ENCODE results near the gene COL23A1. TPM values are rescaled to one million over a fixed set of nuclear protein-coding genes. Genes with fewer than 3 reads are reported as not detected.
A peak's percentile ranks its signal among the peaks of the same experiment; 100 is the strongest.

COL23A1 gene
- total and polyA plus RNA-seq, 2 of the 13 experiments (the other 11 are each of a cell fraction or from before 2014, with no cell fraction given), result not detected

DNA sequence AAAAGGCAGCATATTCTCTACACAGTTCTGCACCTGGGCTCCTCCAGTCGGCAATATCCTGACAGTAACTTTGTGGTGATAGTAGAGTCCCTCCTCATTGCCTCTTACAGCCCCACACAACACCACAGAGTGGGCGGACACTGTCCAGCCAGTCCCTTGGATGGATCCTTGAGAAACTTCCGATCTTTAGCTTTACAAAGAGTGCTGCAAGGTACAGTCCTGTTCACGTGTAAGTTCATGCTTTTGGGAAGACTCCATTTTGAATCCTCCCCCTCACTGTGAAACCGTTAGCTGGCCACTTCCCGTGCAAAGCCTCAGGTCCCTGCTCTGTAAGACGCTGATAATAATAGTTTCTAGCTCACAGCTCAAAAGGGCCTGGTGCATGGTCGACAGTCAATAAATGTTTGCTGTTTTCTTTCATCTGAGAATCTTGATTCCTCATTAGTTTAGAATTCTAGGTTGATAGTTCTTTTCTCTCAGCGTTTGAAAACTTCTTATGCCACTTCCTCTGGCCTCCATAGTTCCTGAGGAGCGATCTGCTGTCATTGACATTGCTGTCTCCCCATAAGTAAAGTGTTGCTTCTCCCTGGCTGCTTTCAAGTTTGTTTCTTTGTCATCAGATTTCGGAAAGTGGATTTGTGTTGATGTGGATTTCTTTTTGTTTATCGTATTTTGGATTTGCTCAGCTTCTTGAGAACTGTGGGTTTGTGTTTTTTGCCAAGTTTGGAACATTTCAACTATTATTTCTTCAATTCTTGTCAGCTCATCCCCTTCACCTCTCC lies 82.9 kb downstream of the COL23A1 start:
- no peaks in the 10 kb centered on the region for H3K36me3 ChIP-seq (replicated peaks in 1 of 2; ENCODE audit: control insufficient read depth in 1 of 2, insufficient read depth in 2 of 2, low read length in 2 of 2)
- ChIA-PET POLR2A (no interaction called here), CTCF (ENCODE audit: low intra/inter-chr PET ratio, low total read pairs) (no interaction called here)
- H4K20me1 ChIP-seq (ENCODE audit: insufficient read depth, low read length), result no peaks in the 10 kb centered on the region
- no peak for DNase-seq (ENCODE audit: low spot score)
- intact Hi-C loops (cut with micrococcal nuclease; ENCODE audit: unreplicated experiment) (no loop called here), in situ Hi-C loops (cut with HindIII; ENCODE audit: extremely low pct_ligation_motif_present, low pct_unique_long_range_greater_than_20kb) (no loop called here)
- no peak overlapping the region for H3K27ac ChIP-seq (ENCODE audit: extremely low read length, insufficient read depth, low read length)
- H3K4me2 ChIP-seq (ENCODE audit: low read depth, low read length), result no peak overlapping the region
- ATAC-seq, result no peak
- BruUV-seq (replicated peaks), result no TSS peak
- H3K4me3 ChIP-seq (replicated peaks in 1 of 3; ENCODE audit: insufficient read depth in 1 of 3, low read depth in 2 of 3, low read length in 3 of 3), result no peak overlapping the region
- FAIRE-seq, result no peak
- 7% methylated on average over 10 of the region's 12 CpGs for WGBS (ENCODE audit: low lambda C conversion rate)
- H3K9me3 ChIP-seq (ENCODE audit: low read length), result no peaks in the 10 kb centered on the region
- H3K79me2 ChIP-seq (ENCODE audit: insufficient read depth, low read length), result no peaks in the 10 kb centered on the region
- TF ChIP-seq RBAK (CRISPR knock-in tag; IDR thresholded peaks at IDR 0.05), result no peak
- peak; percentile 94 for TF ChIP-seq ZNF317 (CRISPR knock-in tag; IDR thresholded peaks at IDR 0.05)
- no peak overlapping the region for H3K9ac ChIP-seq (ENCODE audit: insufficient read depth, low read depth, low read length)
- no peak overlapping the region for H2AFZ ChIP-seq (ENCODE audit: low read length)
- peaks cover 0 to 28% of the 10 kb centered on the region in 2 experiments; a peak in 2 of 5 replicates for H3K27me3 ChIP-seq (ENCODE audit: control insufficient read depth in 1 of 2, insufficient read depth in 2 of 2, low read length in 2 of 2)
- H3K4me1 ChIP-seq (ENCODE audit: insufficient read depth, low read length), result no peaks in the 10 kb centered on the region

DNA sequence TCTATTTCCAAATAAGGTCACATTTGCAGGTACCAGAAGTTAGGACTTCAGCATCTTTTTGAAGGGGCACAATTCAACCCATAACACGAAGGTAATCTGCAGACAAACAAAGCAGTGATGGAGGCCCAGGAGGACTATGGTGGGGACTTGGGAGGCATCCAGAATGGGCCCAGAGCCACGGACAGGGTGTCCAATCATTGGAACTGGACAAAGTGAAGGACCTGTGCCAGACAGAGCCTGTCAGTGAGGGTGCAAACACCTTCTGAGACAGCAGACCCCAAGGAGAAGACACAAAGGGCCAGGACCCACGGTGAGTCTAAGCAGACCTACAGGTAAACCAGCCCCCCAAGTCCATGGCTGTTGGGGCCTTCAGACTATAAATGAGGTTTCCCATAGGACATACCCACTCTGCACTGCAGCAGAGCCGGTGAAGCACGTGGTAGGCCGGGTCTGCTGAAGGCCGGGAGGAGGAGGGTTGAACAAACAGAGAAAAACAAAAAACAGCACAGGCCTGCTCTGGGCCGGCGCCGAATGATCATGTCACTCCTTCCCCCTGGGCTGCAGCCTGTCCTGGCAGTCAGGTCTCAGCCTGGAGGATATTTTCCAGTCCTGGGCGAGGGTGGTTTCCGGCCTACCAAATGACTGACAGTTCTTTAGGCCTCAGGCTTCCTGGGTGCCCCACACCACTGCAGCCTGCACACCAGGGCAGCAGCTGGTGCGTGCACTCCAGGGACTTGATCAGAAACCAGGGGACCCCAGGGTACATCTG lies 84.4 kb downstream of the COL23A1 start:
- DNase-seq (ENCODE audit: low spot score) (no peak), FAIRE-seq (no peak), ATAC-seq (no peak)
- Histone ChIP-seq H3K27ac (ENCODE audit: extremely low read length, insufficient read depth, low read length) (no peak overlapping the region), H3K9ac (ENCODE audit: insufficient read depth, low read depth, low read length) (no peak overlapping the region), H3K36me3 (replicated peaks in 1 of 2; ENCODE audit: control insufficient read depth in 1 of 2, insufficient read depth in 2 of 2, low read length in 2 of 2) (no peaks in the 10 kb centered on the region), H3K9me3 (ENCODE audit: low read length) (no peaks in the 10 kb centered on the region), H3K4me2 (ENCODE audit: low read depth, low read length) (no peak overlapping the region), H3K4me1 (ENCODE audit: insufficient read depth, low read length) (no peaks in the 10 kb centered on the region), H2AFZ (ENCODE audit: low read length) (no peak overlapping the region), H3K79me2 (ENCODE audit: insufficient read depth, low read length) (no peaks in the 10 kb centered on the region), H3K4me3 (replicated peaks in 1 of 3; ENCODE audit: insufficient read depth in 1 of 3, low read depth in 2 of 3, low read length in 3 of 3) (no peak overlapping the region), H3K27me3 (ENCODE audit: control insufficient read depth in 1 of 2, insufficient read depth in 2 of 2, low read length in 2 of 2) (peaks cover 0 to 28% of the 10 kb centered on the region in 2 experiments; a peak in 2 of 5 replicates), H4K20me1 (ENCODE audit: insufficient read depth, low read length) (no peaks in the 10 kb centered on the region)
- ChIA-PET CTCF (ENCODE audit: low intra/inter-chr PET ratio, low total read pairs) (no interaction called here), POLR2A (no interaction called here)
- BruUV-seq (replicated peaks), result no TSS peak
- intact Hi-C loops (cut with micrococcal nuclease; ENCODE audit: unreplicated experiment), result no loop called here
- 29% methylated on average over 8 of the region's 13 CpGs for WGBS (ENCODE audit: low lambda C conversion rate)
- in situ Hi-C loops (cut with HindIII; ENCODE audit: extremely low pct_ligation_motif_present, low pct_unique_long_range_greater_than_20kb), result no loop called here
- TF ChIP-seq SIN3B (IDR thresholded peaks at IDR 0.05; ENCODE audit: low read length), result no peak
- no peak for TF ChIP-seq JUNB (CRISPR knock-in tag; IDR thresholded peaks at IDR 0.05; ENCODE audit: borderline replicate concordance)
- TF ChIP-seq ZZZ3 (CRISPR knock-in tag; IDR thresholded peaks at IDR 0.05; ENCODE audit: borderline replicate concordance), result no peak
- no peak for TF ChIP-seq ZNF20 (CRISPR knock-in tag; IDR thresholded peaks at IDR 0.05)
- TF ChIP-seq ELF1 (CRISPR knock-in tag; IDR thresholded peaks at IDR 0.05), result no peak
- TF ChIP-seq, protein P1, sequence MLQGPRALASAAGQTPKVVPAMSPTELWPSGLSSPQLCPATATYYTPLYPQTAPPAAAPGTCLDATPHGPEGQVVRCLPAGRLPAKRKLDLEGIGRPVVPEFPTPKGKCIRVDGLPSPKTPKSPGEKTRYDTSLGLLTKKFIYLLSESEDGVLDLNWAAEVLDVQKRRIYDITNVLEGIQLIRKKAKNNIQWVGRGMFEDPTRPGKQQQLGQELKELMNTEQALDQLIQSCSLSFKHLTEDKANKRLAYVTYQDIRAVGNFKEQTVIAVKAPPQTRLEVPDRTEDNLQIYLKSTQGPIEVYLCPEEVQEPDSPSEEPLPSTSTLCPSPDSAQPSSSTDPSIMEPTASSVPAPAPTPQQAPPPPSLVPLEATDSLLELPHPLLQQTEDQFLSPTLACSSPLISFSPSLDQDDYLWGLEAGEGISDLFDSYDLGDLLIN (CRISPR knock-in tag; IDR thresholded peaks at IDR 0.05; ENCODE audit: borderline replicate concordance), result no peak
- TF ChIP-seq CBFB (CRISPR knock-in tag; IDR thresholded peaks at IDR 0.05), result no peak
- no peak for TF ChIP-seq ZNF879 (CRISPR knock-in tag; IDR thresholded peaks at IDR 0.05)
- TF ChIP-seq SYNCRIP (IDR thresholded peaks at IDR 0.05; ENCODE audit: insufficient read depth, low read depth, low read length), result no peak
